ENCODE results near the gene ABCA2. TPM values are rescaled to one million over a fixed set of nuclear protein-coding genes. Genes with fewer than 3 reads are reported as not detected.

ABCA2 gene
- total and polyA plus RNA-seq, 9 of the 15 experiments (the other 6 are each of a cell fraction or from before 2014, with no cell fraction given), result 0.69 to 16.3 (median 6.1) TPM; not detected in 2

- TF ChIP-seq SREBF1 (IDR thresholded peaks at IDR 0.05; ENCODE audit: borderline replicate concordance, low read depth, low read length), result no peak
- TF ChIP-seq, protein P1, sequence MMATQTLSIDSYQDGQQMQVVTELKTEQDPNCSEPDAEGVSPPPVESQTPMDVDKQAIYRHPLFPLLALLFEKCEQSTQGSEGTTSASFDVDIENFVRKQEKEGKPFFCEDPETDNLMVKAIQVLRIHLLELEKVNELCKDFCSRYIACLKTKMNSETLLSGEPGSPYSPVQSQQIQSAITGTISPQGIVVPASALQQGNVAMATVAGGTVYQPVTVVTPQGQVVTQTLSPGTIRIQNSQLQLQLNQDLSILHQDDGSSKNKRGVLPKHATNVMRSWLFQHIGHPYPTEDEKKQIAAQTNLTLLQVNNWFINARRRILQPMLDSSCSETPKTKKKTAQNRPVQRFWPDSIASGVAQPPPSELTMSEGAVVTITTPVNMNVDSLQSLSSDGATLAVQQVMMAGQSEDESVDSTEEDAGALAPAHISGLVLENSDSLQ (IDR thresholded peaks at IDR 0.05), result no peak
- TF ChIP-seq, protein P2, sequence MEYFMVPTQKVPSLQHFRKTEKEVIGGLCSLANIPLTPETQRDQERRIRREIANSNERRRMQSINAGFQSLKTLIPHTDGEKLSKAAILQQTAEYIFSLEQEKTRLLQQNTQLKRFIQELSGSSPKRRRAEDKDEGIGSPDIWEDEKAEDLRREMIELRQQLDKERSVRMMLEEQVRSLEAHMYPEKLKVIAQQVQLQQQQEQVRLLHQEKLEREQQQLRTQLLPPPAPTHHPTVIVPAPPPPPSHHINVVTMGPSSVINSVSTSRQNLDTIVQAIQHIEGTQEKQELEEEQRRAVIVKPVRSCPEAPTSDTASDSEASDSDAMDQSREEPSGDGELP (CRISPR knock-in tag; IDR thresholded peaks at IDR 0.05; ENCODE audit: borderline replicate concordance), result peak; percentile 77; the same call in 1 of the 2 replicates
- no peak for TF ChIP-seq NR2C2 (CRISPR knock-in tag; IDR thresholded peaks at IDR 0.05)
- TF ChIP-seq NR2C2 (tag; IDR thresholded peaks at IDR 0.05), result peak; percentile 63
- TF ChIP-seq, protein P3, sequence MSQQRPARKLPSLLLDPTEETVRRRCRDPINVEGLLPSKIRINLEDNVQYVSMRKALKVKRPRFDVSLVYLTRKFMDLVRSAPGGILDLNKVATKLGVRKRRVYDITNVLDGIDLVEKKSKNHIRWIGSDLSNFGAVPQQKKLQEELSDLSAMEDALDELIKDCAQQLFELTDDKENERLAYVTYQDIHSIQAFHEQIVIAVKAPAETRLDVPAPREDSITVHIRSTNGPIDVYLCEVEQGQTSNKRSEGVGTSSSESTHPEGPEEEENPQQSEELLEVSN (IDR thresholded peaks at IDR 0.05; ENCODE audit: borderline replicate concordance in 1 of 2, extremely low read depth in 1 of 2, insufficient read depth in 1 of 2, insufficient read length in 1 of 2, low read depth in 1 of 2, low read length in 1 of 2, poor library complexity in 1 of 2, severe bottlenecking in 1 of 2), result no peak
- peak; percentile 21; the same call in 1 of the 2 replicates for TF ChIP-seq ATF7 (IDR thresholded peaks at IDR 0.05)
- peak; percentile 96 for TF ChIP-seq SP1 (CRISPR knock-in tag; IDR thresholded peaks at IDR 0.05)
- TF ChIP-seq IRF9 (tag; IDR thresholded peaks at IDR 0.05), result no peak
- no peak for TF ChIP-seq SOX6 (IDR thresholded peaks at IDR 0.05)
- TF ChIP-seq XRCC4 (IDR thresholded peaks at IDR 0.05; ENCODE audit: extremely low read depth, insufficient read depth, insufficient read length), result no peak
- no peak for TF ChIP-seq BRD9 (IDR thresholded peaks at IDR 0.05; ENCODE audit: low read depth, partially characterized antibody)
- TF ChIP-seq ZFP30 (CRISPR knock-in tag; IDR thresholded peaks at IDR 0.05; ENCODE audit: borderline replicate concordance), result no peak
- TF ChIP-seq MAX (CRISPR knock-in tag; IDR thresholded peaks at IDR 0.05), result peak; percentile 32; the same call in 1 of the 2 replicates
Measured at GRCh38 chr9:137021979-137022661, 5.9 kb downstream of the ABCA2 start (continued).
